CD14-positive monocyte (primary cell): ENCODE results near the gene TAS1R3. TPM values are rescaled to one million over a fixed set of nuclear protein-coding genes. Genes with fewer than 3 reads are reported as not detected.

ENCODE experiments used
- DNase-seq, 3 donors: peaks; one replicate each; pipeline ENCODE4 v3.0.0-alpha.2; 2011 to 2022
- H2AFZ ChIP-seq: 2 replicates; pipeline ENCODE4 v1.6.0; 2012; ENCODE audit warnings: mild to moderate bottlenecking, low read depth, low read length, inconsistent platforms; ENCODE audit not compliant: insufficient read depth, poor library complexity, severe bottlenecking
- H3K27ac ChIP-seq, 2 donors: 1 replicate in 1 of 2; 2 replicates in 1 of 2; pipeline ENCODE4 v1.5.1; 2012 to 2013; ENCODE audit warnings: low read length in 2 of 2, control low read depth in 1 of 2, inconsistent platforms in 1 of 2, low read depth in 1 of 2, mild to moderate bottlenecking in 1 of 2
- H3K27me3 ChIP-seq, 2 donors: one replicate each; pipeline versions ENCODE4 v1.6.0 to v1.6.1; 2011 to 2013; ENCODE audit warnings: low read length in 2 of 2; ENCODE audit not compliant: control insufficient read depth in 2 of 2, insufficient read depth in 2 of 2
- H3K36me3 ChIP-seq, 2 donors: replicated peaks in 1 of 2; 1 replicate in 1 of 2; 2 replicates in 1 of 2; pipeline versions ENCODE4 v1.5.1 to v1.6.1; 2012 to 2013; ENCODE audit warnings: low read length in 2 of 2, control low read depth in 1 of 2, inconsistent platforms in 1 of 2, mild to moderate bottlenecking in 1 of 2; ENCODE audit not compliant: insufficient read depth in 2 of 2, control insufficient read depth in 1 of 2
- H3K4me1 ChIP-seq, 2 donors: 1 replicate in 1 of 2; 2 replicates in 1 of 2; pipeline versions ENCODE4 v1.5.1 to v1.6.1; 2012 to 2013; ENCODE audit warnings: low read length in 2 of 2, control low read depth in 1 of 2, inconsistent platforms in 1 of 2, mild to moderate bottlenecking in 1 of 2, moderate library complexity in 1 of 2; ENCODE audit not compliant: insufficient read depth in 2 of 2, control insufficient read depth in 1 of 2
- H3K4me2 ChIP-seq: replicated peaks from 2 replicates; pipeline ENCODE3; 2012; ENCODE audit warnings: low read length, moderate library complexity, mild to moderate bottlenecking; ENCODE audit not compliant: poor library complexity, severe bottlenecking; ENCODE audit errors: extremely low read depth
- H3K4me3 ChIP-seq, 3 experiments: fragments of 200-600 bp in 1 of 3; sonication (generic) in 1 of 3; replicated peaks in 1 of 3; 1 replicate in 2 of 3; 2 replicates in 1 of 3; pipeline ENCODE4 v1.5.1; 2011 to 2013; ENCODE audit warnings: low read length in 3 of 3, mild to moderate bottlenecking in 3 of 3, control low read depth in 2 of 3, low read depth in 2 of 3, inconsistent platforms in 1 of 3, moderate library complexity in 1 of 3
- H3K79me2 ChIP-seq: 2 replicates; pipeline ENCODE4 v1.6.0; 2012; ENCODE audit warnings: mild to moderate bottlenecking, control low read depth, inconsistent platforms, low read length, moderate library complexity; ENCODE audit not compliant: insufficient read depth
- H3K9ac ChIP-seq: 2 replicates; pipeline ENCODE4 v1.6.0; 2017; ENCODE audit warnings: low read length, mild to moderate bottlenecking; ENCODE audit not compliant: insufficient read depth, poor library complexity, severe bottlenecking
- H3K9me3 ChIP-seq, 2 donors: replicated peaks in 1 of 2; 1 replicate in 1 of 2; 2 replicates in 1 of 2; pipeline versions ENCODE4 v1.5.1 to v1.6.1; 2012 to 2013; ENCODE audit warnings: low read length in 2 of 2, control low read depth in 1 of 2; ENCODE audit not compliant: control insufficient read depth in 1 of 2, insufficient read depth in 1 of 2
- H4K20me1 ChIP-seq: 2 replicates; pipeline ENCODE4 v1.6.0; 2012; ENCODE audit warnings: mild to moderate bottlenecking, low read length, control low read depth, moderate library complexity; ENCODE audit not compliant: insufficient read depth
- H3K27ac Mint-ChIP-seq, 7 donors: one replicate each; pipeline ENCODE4 v1.8.0; 2020; ENCODE audit warnings: mild to moderate bottlenecking in 7 of 7, mixed read lengths in 7 of 7, moderate library complexity in 6 of 7, inconsistent platforms in 2 of 7
- H3K27me3 Mint-ChIP-seq, 3 donors: one replicate each; pipeline ENCODE4 v1.8.0; 2021 to 2022; ENCODE audit warnings: low read depth in 3 of 3, mild to moderate bottlenecking in 3 of 3, mixed read lengths in 3 of 3, moderate library complexity in 3 of 3, inconsistent platforms in 1 of 3
- H3K36me3 Mint-ChIP-seq, 2 donors: one replicate each; pipeline ENCODE4 v1.8.0; 2020; ENCODE audit warnings: mixed read lengths in 2 of 2, inconsistent platforms in 1 of 2, mild to moderate bottlenecking in 1 of 2
- H3K4me1 Mint-ChIP-seq: one replicate; pipeline ENCODE4 v1.8.0; 2020; ENCODE audit warnings: mild to moderate bottlenecking, mixed read lengths
- H3K4me3 Mint-ChIP-seq, 2 donors: one replicate each; pipeline ENCODE4 v1.8.0; 2020; ENCODE audit warnings: mild to moderate bottlenecking in 2 of 2, mixed read lengths in 2 of 2, moderate library complexity in 1 of 2
- H3K9me3 Mint-ChIP-seq, 7 donors: one replicate each; pipeline ENCODE4 v1.8.0; 2020 to 2022; ENCODE audit warnings: mixed read lengths in 7 of 7, mild to moderate bottlenecking in 6 of 7, moderate library complexity in 6 of 7, inconsistent platforms in 2 of 7
- WGBS: methylation state at CpG from one replicate; pipeline ENCODE4 v1.1.5; 2013; ENCODE audit warnings: missing lambda C conversion rate; ENCODE audit not compliant: insufficient coverage; 5-methylcytosine and 5-hydroxymethylcytosine counted together
- intact Hi-C, 2 donors: fragments of 100-400 bp; cut with micrococcal nuclease; formaldehyde crosslinking; loops; one replicate each; pipeline versions ENCODE4 v1.15.0 to v1.15.1; 2023
- polyA plus RNA-seq, 3 donors: library from polyadenylated mRNA; depleted of rRNA in 1 of 3; unstranded in 2 of 3; stranded (reverse) in 1 of 3; fragments of 300-500 nt in 2 of 3; fragments of >200 nt in 1 of 3; fragmentation: Illumina TruSeq in 2 of 3; gene quantifications; 1 replicate in 2 of 3; 2 replicates in 1 of 3; pipeline ENCODE4 v1.2.3, GENCODE V29; 2012 to 2021
- TF ChIP-seq, protein P1 (sequence below): fragments of 200-600 bp; IDR thresholded peaks from one replicate; pipeline ENCODE4 v1.8.0; 2022; ENCODE audit warnings: antibody characterized with exemption, mild to moderate bottlenecking

TAS1R3 gene
- polyA plus RNA-seq, 3 donors, result 0.45 TPM; not detected in 2

DNA sequence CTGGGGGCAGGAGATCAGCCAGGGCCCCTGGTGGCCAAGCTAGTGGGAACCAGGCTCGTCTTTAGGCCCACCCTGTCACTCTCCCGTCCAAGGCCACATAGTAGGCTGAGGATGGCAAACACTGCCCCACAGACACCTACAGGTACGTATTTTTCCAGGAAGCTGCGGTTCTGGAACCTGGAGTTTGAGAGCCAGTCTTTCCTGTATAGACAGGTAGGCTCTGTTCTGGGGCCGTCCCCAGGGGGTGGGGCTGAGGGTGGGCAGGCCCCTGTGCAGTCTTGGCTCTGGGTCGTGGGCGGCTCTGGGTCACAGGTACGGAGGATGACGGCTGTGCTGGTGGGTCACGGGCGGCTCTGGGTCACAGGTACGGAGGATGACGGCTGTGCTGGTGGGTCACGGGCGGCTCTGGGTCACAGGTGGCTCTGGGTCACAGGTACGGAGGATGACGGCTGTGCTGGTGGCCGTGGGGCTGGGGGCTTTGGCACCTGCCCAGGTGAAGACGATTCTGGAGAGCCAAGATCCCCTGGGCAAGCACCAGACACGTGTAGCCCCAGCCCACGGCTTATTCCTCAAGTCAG, 20.5 kb upstream of the TAS1R3 start:
- H4K20me1 ChIP-seq, result peaks cover 50% of the 10 kb centered on the region
- Mint-ChIP-seq H3K27ac (no peak overlapping the region), H3K27me3 (peaks cover 0 to 2% (median 0%) of the 10 kb centered on the region in 3 donors), H3K36me3 (peaks cover 22 to 50% of the 10 kb centered on the region in 2 donors), H3K9me3 (no peaks in the 10 kb centered on the region), H3K4me3 (no peak overlapping the region), H3K4me1 (peaks cover 23% of the 10 kb centered on the region)
- H3K79me2 ChIP-seq, result peaks cover 22% of the 10 kb centered on the region
- no peak overlapping the region for H3K4me3 ChIP-seq
- no peak overlapping the region for H3K9ac ChIP-seq
- H3K9me3 ChIP-seq, result no peaks in the 10 kb centered on the region
- H3K27ac ChIP-seq, result no peak overlapping the region
- H3K36me3 ChIP-seq, result peaks cover 51 to 52% of the 10 kb centered on the region in 2 donors
- WGBS, result 93% methylated on average over 19 of the region's 21 CpGs
- DNase-seq, result no peak
- H3K27me3 ChIP-seq, result no peaks in the 10 kb centered on the region
- H3K4me2 ChIP-seq, result no peak overlapping the region
- TF ChIP-seq, protein P1, sequence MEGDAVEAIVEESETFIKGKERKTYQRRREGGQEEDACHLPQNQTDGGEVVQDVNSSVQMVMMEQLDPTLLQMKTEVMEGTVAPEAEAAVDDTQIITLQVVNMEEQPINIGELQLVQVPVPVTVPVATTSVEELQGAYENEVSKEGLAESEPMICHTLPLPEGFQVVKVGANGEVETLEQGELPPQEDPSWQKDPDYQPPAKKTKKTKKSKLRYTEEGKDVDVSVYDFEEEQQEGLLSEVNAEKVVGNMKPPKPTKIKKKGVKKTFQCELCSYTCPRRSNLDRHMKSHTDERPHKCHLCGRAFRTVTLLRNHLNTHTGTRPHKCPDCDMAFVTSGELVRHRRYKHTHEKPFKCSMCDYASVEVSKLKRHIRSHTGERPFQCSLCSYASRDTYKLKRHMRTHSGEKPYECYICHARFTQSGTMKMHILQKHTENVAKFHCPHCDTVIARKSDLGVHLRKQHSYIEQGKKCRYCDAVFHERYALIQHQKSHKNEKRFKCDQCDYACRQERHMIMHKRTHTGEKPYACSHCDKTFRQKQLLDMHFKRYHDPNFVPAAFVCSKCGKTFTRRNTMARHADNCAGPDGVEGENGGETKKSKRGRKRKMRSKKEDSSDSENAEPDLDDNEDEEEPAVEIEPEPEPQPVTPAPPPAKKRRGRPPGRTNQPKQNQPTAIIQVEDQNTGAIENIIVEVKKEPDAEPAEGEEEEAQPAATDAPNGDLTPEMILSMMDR, result no peak
- intact Hi-C loops, result no loop called here
- H2AFZ ChIP-seq, result no peak overlapping the region
- H3K4me1 ChIP-seq, result peaks cover 25 to 31% of the 10 kb centered on the region in 2 donors

GRCh38 chr1:1311107-1312104, 19.7 kb upstream of the TAS1R3 start:
- Histone ChIP-seq H3K9ac (no peak overlapping the region), H4K20me1 (peaks cover 47% of the 10 kb centered on the region), H3K36me3 (peaks cover 54 to 58% of the 10 kb centered on the region in 2 donors), H3K9me3 (no peaks in the 10 kb centered on the region), H3K27me3 (no peaks in the 10 kb centered on the region), H3K4me2 (no peak overlapping the region), H3K4me1 (peaks cover 17 to 22% of the 10 kb centered on the region in 2 donors), H3K79me2 (peaks cover 13% of the 10 kb centered on the region), H3K4me3 (no peak overlapping the region), H2AFZ (no peak overlapping the region), H3K27ac (no peak overlapping the region)
- Mint-ChIP-seq H3K27ac (no peak overlapping the region), H3K9me3 (no peaks in the 10 kb centered on the region), H3K4me1 (peaks cover 16% of the 10 kb centered on the region), H3K36me3 (peaks cover 27 to 57% of the 10 kb centered on the region in 2 donors), H3K4me3 (no peak overlapping the region), H3K27me3 (peaks cover 0 to 2% (median 0%) of the 10 kb centered on the region in 3 donors)
- intact Hi-C loops, result no loop called here
- WGBS, result 95% methylated on average over 22 of the region's 22 CpGs
- no peak for DNase-seq
- TF ChIP-seq, protein P1, result no peak
